ENCODE measurements around the gene SPSB4.

Gene SPSB4

GRCh38 chr3:141152130-141152529 lies 101.0 kb downstream of the SPSB4 start:
- no peak for DNase-seq (ENCODE audit: low read depth in 2 of 2)

- DNase-seq (ENCODE audit: low read depth in 2 of 2), result no peak
Measured at GRCh38 chr3:141152801-141153678, 101.9 kb downstream of the SPSB4 start.

DNA sequence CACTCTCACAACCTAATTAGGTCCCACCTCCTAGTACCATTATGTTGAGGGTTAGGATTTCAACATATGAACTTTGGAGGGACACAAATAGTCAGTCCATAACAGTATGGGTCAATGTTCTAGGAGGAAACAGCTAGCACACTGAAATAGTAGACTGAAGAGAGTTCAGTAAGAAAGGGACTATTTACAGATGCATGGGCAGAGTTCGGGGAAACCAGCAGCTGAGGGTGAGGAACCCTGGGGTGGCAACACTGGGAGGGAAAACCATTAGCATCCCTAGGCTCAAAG lies 102.5 kb downstream of the SPSB4 start:
- DNase-seq (ENCODE audit: low read depth in 2 of 2), result no peak

- no peak for DNase-seq (ENCODE audit: low read depth in 2 of 2)
Measured at GRCh38 chr3:141164852-141165251, 113.7 kb downstream of the SPSB4 start.

- DNase-seq (ENCODE audit: low read depth in 2 of 2), result no peak
Measured at GRCh38 chr3:141167681-141168080, 116.5 kb downstream of the SPSB4 start.

- no peak for DNase-seq (ENCODE audit: low read depth in 2 of 2)
Measured at GRCh38 chr3:141170678-141171295, 119.6 kb downstream of the SPSB4 start.

DNA sequence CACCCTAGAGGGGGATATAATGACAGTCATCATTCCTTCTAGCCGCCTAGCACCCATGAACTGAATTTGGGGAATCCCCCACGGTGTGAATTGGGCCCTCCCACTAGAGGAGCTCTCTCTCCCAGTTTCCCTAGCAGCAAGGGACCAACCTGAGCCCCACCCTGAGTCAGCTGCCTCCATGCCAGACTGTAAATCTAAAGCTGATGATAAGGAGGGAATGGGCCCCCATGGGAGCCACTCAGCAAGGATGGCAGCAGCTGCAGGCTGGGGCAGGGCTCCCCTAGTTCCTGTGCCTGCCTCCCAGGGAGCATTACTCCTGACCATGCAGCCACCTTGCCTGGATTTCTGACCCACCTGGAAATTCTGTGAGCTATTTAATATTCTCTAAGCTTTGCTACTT lies 123.5 kb downstream of the SPSB4 start:
- DNase-seq (ENCODE audit: low read depth in 2 of 2), result no peak

GRCh38 chr3:141176775-141177174 lies 125.6 kb downstream of the SPSB4 start:
- no peak for DNase-seq (ENCODE audit: low read depth in 2 of 2)

GRCh38 chr3:141178026-141178425 lies 126.9 kb downstream of the SPSB4 start:
- DNase-seq (ENCODE audit: low read depth in 2 of 2), result no peak

DNA sequence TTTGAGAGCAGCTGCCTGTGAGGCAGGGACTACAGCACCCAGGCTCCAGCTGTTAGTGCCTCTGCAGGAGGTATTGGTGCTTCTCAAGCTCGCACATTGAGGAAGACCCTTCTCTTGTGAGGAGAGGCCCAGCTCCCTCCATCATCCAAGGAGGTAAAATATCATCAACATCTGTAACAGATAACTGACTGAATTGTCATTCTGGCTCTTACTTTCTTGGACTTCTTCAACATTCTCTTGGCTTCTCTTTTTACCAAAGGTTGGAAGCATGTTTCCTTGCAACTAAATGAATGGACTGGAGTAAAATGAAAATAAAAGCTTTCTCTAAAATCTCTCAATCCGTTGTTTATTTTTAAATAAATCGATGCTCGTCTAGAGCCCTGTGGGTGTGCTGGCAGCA lies 127.4 kb downstream of the SPSB4 start:
- DNase-seq (ENCODE audit: low read depth in 2 of 2), result no peak

- no peak for DNase-seq (ENCODE audit: low read depth in 2 of 2)
Measured at GRCh38 chr3:141179983-141180382, 128.8 kb downstream of the SPSB4 start.

GRCh38 chr3:141181196-141181595 lies 130.0 kb downstream of the SPSB4 start:
- no peak for DNase-seq (ENCODE audit: low read depth in 2 of 2)

DNA sequence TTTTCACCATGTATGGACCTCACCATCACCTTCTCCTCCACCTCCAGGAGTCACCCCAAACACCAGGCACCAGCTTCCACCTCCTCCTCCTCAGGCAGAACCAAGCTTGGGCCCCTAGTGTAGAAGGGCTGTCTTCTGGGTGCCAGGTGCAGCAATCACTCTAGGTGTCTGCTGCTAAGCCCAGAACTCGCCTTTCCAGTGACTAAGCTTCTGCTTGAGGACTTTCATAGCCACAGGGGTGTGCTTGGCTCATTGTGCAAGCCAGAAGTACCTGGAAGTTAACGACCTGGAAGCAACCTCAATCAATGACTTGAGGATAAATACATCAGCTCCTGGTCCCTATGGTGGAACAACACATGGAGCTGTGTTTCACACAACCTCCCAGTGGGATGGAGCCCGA lies 130.7 kb downstream of the SPSB4 start:
- no peak for DNase-seq (ENCODE audit: low read depth in 2 of 2)

GRCh38 chr3:141183606-141184005 lies 132.5 kb downstream of the SPSB4 start:
- DNase-seq (ENCODE audit: low read depth in 2 of 2), result no peak

GRCh38 chr3:141184430-141184829 lies 133.3 kb downstream of the SPSB4 start:
- DNase-seq (ENCODE audit: low read depth in 2 of 2), result no peak

- no peak for DNase-seq (ENCODE audit: low read depth in 2 of 2)
Measured at GRCh38 chr3:141191097-141191749, 140.1 kb downstream of the SPSB4 start.

DNA sequence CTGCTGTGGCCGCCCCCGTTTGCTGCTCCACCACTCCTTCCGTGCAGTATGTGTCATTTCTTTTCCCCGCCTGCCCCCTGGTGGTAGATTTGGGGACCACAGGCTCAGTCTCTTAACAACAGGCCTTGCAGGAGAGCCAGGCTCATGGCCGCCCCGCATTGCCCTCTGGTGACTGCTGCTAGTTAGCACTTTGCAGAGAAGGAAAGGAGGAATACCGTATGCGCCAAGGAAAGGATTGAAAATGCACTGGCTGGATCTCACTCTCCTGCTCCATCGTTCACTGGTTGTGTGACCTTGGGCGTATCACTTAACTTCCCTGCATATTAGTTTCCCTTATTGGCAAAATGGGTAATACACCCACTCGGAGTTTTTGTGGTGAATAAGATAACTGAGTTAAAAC lies 141.2 kb downstream of the SPSB4 start:
- DNase-seq (ENCODE audit: low read depth in 2 of 2), result peak; percentile 81 to 92

- no peak for DNase-seq (ENCODE audit: low read depth in 2 of 2)
Measured at GRCh38 chr3:141193066-141193830, 142.1 kb downstream of the SPSB4 start.

Measured in stimulated activated CD8-positive, alpha-beta memory T cell treated with anti-CD3 and anti-CD28 coated beads, Interleukin-15, amount 100 ng/mL, for 4 hours (primary cell).